T-helper 9 cell (primary cell): Measurements from ENCODE around the gene KRT79.

Experiments used
- DNase-seq: peaks from one replicate; pipeline ENCODE4 v3.0.0-alpha.2; 2020

The KRT79 gene

DNA sequence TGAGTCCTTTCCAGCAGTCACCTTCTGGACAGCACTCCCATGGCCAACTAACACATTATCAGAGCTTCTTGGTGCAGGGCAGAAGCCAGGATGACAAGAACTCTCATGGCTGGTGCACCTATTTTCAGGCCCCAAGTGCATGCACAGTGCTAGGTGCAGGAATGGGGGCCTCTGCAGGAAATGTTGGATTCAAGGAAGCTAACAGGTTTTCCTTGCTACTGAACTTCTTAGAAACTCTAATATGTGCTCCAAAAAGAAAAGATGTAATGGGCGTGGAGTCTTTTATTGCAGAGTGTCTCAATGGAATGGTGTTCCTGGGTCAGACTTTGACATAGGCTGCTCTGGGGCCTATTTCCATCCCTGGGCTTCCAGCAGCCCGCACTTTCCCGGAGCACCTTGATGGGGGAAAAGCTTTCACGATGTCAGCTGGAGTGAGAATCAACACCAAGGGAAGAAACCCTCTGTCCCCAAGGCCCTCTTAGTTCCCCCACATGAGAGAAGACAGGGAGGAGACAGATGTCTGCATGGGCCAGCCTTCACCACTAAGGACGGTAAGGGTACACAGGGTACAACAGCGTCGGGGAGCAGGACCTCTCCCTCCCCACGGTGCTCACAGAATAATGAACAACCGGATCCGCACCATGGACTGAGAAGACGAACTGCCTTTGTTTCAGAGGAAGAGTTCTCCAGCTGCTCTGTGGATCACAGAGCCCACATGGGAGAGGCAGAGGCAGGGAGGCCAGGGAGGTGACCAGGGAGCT lies 45.1 kb downstream of the KRT79 start:
- no peak for DNase-seq

DNA sequence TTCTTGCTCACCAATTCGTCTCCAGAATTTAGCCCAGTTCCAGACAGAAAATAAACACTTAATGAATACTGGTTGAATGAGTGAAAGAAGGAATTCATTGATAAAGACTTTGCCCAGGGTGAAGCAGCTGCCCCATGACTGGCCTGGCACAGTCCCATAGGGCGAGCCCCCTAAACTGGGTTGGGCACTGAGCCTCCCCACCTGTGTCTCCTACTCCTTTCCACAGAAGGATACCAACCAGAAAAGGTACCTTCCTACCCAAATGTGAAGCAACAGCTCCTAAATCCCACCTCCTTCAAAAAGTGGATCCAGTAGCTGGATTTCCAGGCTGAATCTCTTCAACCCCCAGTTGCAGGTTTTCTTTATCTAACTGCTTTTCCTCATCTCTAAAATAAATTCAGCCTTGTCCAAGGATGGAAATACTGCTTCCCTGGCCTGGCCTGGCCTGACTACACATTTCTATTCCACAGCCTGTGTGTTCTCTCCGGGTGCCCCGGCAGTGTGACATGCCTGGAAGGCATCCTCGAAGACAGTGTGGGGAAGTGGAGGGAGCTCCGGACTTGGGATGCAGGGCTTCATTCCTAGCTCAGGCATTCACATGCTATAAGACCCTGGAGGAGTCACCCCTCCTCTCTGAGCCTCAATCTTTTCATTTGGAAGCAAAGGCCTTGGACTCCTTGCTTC lies 45.8 kb downstream of the KRT79 start:
- no peak for DNase-seq

DNA sequence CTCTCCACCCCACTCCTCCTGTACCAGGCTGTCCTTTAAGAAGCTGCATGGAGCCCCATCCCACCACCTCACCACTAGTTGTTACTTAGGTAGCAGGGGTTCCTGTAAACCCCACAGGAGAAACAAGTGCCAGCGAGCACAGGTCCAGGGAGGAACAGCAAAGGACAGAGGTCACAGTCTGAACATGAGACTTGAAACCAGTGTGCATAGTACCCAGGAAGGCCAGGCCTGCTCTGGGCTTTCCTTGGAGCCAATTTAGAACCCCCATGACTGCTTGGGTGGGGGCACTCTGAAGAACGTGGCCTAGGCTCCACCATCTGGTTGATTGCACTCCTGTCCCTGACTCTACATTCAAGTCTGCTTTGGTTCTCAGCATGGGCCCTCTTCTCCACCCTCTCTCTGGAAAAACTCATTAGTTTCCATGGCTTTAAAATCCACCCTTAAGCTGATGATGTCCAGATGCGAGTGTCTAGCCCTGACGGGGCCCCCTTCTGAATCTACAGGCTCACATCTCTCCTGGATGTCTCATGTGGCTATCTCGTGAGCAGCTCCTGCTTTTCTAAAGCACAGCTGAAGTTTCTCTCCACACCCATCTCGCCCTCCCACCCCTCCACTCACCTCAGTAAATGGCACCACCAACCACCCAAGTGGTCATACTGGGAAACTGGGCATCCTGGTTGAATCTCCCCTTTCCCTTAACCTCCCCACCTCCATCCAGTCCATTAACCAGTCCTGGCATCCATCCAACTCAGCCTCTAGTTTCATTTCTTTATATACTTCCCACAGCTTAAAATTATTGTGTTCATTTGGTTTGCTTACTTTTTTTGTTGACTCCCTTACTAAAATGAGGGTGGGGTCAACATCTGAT lies 46.6 kb downstream of the KRT79 start:
- DNase-seq: no peak

DNA sequence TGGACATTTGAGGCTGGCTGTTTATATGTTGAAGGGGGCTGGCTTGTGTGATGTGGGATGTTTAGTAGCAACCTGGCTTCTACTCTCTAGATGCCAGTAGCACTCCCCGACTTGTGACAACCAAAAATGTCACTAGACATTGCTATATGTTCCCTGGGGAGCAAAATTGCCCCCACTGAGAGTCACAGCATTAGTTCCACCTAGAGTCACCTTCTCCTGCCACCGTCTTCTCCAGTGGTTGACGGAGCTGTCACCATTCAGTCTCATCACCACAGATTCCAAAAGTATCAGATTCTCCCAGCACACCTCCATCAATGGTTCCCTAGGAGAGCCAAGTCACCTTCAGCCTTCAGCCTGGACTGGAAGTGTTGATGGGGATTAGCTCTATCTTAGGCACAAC lies 49.2 kb downstream of the KRT79 start:
- DNase-seq: no peak

GRCh38 chr12:52783563-52784316 lies 50.4 kb downstream of the KRT79 start:
- no peak for DNase-seq

- no peak for DNase-seq
Measured at GRCh38 chr12:52782502-52782901, 51.6 kb downstream of the KRT79 start.

- no peak for DNase-seq
Measured at GRCh38 chr12:52781399-52782082, 52.6 kb downstream of the KRT79 start.

DNA sequence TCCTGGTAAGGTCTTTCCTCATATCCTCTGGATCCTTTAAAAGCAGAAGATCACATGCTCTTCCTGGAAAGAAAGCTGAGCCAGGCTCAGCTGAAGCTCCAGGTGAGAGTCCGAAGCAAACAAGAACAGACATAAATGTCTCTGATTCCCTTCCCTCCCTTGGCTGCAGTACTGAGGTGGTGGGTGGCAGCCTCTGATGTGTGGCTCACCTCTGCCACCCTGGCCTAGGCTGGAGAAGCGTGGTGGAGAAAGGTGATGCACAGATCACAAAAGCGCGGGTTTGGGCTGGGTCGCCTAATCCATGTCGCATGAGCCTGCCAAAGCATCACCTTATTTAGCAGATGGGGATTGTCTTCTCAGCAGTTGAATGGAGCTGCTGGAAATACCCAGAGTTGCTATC lies 54.2 kb downstream of the KRT79 start:
- no peak for DNase-seq

- no peak for DNase-seq
Measured at GRCh38 chr12:52778833-52779232, 55.3 kb downstream of the KRT79 start.

- no peak for DNase-seq
Measured at GRCh38 chr12:52777566-52777965, 56.5 kb downstream of the KRT79 start.

GRCh38 chr12:52776913-52777395 lies 57.2 kb downstream of the KRT79 start, which contains the start of gene KRT76:
TSS of gene KRT76 (minus strand) at chr12:52777345. CDS start at chr12:52777291, 54 bp downstream.
- no peak for DNase-seq

DNA sequence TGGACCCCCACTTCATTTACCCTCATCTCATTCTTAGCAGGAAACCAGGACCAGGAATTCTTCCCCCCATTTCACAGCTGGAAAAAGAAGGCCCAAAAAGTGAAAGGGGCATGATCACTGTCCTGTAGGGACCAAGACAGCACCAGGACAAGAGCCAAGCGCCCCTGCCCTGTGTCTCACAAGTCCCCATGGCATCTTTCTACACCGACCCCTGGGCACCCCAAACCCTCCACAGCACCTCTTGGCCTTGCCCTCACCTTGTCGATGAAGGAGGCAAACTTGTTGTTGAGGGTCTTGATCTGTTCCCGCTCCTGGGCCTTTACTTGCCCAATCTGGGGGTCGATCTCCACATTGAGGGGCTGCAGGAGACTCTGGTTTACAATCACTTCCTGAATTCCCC lies 57.7 kb downstream of the KRT79 start:
- DNase-seq: no peak

GRCh38 chr12:52774629-52775250 lies 59.4 kb downstream of the KRT79 start:
- no peak for DNase-seq

DNA sequence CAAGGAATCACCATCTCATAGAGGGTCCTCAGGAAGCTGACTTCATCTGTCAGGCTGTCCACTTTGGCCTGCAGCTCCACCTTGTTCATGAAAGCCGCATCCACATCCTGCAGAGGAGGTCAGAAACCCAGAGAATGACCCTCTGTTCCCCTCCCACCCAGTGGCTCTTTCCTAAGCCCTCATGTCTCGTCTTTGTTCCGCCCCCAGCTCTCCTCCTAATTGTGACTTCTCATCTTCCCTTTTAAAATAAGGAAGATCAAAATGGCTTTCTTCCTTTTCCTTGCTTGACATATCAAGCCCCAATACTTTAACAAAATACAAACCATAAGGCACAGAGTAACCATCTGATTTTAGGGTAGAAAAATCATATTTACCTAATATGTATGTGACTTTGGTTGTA lies 61.3 kb downstream of the KRT79 start:
- DNase-seq: no peak

GRCh38 chr12:52772188-52772587 lies 61.9 kb downstream of the KRT79 start:
- DNase-seq: no peak

DNA sequence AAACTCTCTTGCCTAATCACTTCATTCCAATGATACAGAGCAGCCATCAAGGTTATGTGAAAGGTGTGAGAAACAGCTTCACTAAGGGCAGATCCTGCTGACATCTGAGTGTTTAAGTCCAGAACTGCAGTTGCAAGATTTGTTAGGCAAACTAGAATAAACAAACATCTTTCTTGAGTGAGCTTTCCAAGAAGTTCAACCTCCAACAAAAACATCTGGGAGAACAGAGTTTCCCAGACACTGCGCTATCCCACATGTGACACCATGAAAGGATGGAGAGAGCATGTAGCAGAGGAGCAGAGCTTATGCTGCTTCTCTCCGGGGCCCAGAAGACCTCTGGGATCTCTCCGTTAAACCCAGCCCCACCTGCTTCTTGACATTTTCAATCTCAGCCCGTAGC lies 62.6 kb downstream of the KRT79 start:
- DNase-seq: no peak
